ENCODE data around the gene PAFAH1B1. TPM values are rescaled to one million over a fixed set of nuclear protein-coding genes. Genes with fewer than 3 reads are reported as not detected.

The PAFAH1B1 gene
- total and polyA plus RNA-seq, 2 donors (not counting 3 experiments of a cell fraction or from before 2014, with no cell fraction given): 46.5 to 158 TPM

DNA sequence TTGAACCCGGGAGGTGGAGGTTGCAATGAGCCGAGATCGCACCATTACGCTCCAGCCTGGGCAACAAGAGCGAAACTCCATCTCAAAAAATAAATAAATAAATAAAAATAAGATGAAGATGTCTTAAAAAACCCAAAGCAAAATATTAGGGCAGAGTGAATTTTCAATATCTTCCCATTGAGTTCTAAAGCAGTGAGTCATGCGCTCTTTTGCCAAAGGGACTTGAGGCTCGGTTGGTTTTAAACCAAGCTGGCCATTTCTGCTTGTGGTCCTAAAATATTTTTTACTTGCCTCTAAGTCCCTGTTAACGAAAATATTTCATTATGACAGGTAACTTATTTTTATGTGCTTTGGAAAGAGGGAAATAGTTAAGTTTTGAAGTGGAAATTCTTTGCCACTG, 4.7 kb downstream of the PAFAH1B1 start:
- H3K27ac ChIP-seq (ENCODE audit: insufficient read depth, low read depth, low read length): no peak overlapping the region
- no peak overlapping the region for H2AFZ ChIP-seq (ENCODE audit: low read depth, low read length)
- BruUV-seq (replicated peaks): no TSS peak
- ChIA-PET POLR2A (no interaction called here), CTCF (interaction anchor here (0.7 kb wide), 1 partner anchor 191 kb away, joined by 3 read pairs; no protein-coding TSS in a partner anchor)
- H4K20me1 ChIP-seq (replicated peaks; ENCODE audit: control insufficient read depth, extremely low read depth, insufficient read depth, low read length): peaks cover 44% of the 10 kb centered on the region
- FAIRE-seq: no peak
- intact Hi-C loops (cut with micrococcal nuclease): no loop called here
- peaks cover 31% of the 10 kb centered on the region for H3K4me1 ChIP-seq (ENCODE audit: control insufficient read depth, extremely low read depth, insufficient read depth, low read length)
- TF ChIP-seq JUN (IDR thresholded peaks at IDR 0.05; ENCODE audit: borderline replicate concordance, insufficient read depth, insufficient read length, low read depth) (no peak), POLR2A (IDR thresholded peaks at IDR 0.05; ENCODE audit: low read depth, low read length) (no peak), FOS (IDR thresholded peaks at IDR 0.05; ENCODE audit: borderline replicate concordance, insufficient read depth, low read length) (peak; percentile 34), EZH2 (IDR thresholded peaks at IDR 0.05; ENCODE audit: borderline replicate concordance, low read depth, low read length, severe bottlenecking) (no peak), MYC (IDR thresholded peaks at IDR 0.05; ENCODE audit: low read depth, low read length) (no peak)
- TF ChIP-seq, protein P1, sequence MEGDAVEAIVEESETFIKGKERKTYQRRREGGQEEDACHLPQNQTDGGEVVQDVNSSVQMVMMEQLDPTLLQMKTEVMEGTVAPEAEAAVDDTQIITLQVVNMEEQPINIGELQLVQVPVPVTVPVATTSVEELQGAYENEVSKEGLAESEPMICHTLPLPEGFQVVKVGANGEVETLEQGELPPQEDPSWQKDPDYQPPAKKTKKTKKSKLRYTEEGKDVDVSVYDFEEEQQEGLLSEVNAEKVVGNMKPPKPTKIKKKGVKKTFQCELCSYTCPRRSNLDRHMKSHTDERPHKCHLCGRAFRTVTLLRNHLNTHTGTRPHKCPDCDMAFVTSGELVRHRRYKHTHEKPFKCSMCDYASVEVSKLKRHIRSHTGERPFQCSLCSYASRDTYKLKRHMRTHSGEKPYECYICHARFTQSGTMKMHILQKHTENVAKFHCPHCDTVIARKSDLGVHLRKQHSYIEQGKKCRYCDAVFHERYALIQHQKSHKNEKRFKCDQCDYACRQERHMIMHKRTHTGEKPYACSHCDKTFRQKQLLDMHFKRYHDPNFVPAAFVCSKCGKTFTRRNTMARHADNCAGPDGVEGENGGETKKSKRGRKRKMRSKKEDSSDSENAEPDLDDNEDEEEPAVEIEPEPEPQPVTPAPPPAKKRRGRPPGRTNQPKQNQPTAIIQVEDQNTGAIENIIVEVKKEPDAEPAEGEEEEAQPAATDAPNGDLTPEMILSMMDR (IDR thresholded peaks at IDR 0.05; ENCODE audit: extremely low read depth in 1 of 2, insufficient read depth in 1 of 2, low read depth in 1 of 2, low read length in 2 of 2): no peak
- H3K4me2 ChIP-seq (ENCODE audit: insufficient read depth, low read length): peak overlapping the region; percentile 36
- dilution Hi-C loops (cut with MboI; ENCODE audit: extremely low pct_ligation_motif_present, low sequenced_read_pairs): no loop called here
- H3K79me2 ChIP-seq (ENCODE audit: control insufficient read depth, insufficient read depth, low read length): peaks cover 95% of the 10 kb centered on the region
- no peaks in the 10 kb centered on the region for H3K36me3 ChIP-seq (ENCODE audit: control insufficient read depth in 2 of 2, extremely low read depth in 1 of 2, insufficient read depth in 2 of 2, low read length in 2 of 2)
- DNase-seq (ENCODE audit: low read depth, low spot score): peak; percentile 26
- no peaks in the 10 kb centered on the region for H3K9me1 ChIP-seq (replicated peaks; ENCODE audit: control insufficient read depth, extremely low read depth, insufficient read depth, low read length)
- no peaks in the 10 kb centered on the region for H3K27me3 ChIP-seq (ENCODE audit: control insufficient read depth in 2 of 2, insufficient read depth in 2 of 2, low read length in 2 of 2)
- no peaks in the 10 kb centered on the region for H3K9me3 ChIP-seq (replicated peaks; ENCODE audit: control insufficient read depth, insufficient read depth, low read length)
- no peak overlapping the region for H3K9ac ChIP-seq (replicated peaks; ENCODE audit: extremely low read depth, insufficient read depth, low read length)
- H3K4me3 ChIP-seq (replicated peaks in 1 of 3; ENCODE audit: insufficient read depth in 1 of 3, low read depth in 1 of 3, low read length in 3 of 3): no peak overlapping the region

DNA sequence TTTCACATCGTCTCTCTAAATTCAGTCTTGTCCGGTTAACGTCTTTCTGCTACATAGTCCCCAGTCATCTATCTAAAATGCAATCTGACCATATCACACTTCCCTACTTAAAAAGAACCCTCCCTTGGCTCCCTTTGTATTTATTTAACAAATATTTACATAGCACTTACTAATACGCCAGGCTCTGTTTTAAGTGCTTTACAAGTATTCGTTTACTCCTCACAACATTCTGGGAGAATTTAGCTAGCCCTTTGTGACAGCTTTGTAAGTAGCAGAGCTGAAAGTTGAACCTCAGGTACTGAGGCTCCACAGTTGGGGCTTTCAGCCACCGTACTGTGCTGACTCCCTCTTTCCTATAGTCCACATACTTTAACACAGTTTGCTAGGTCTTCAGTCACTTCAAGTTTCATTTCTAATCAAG, 9.2 kb downstream of the PAFAH1B1 start:
- Histone ChIP-seq H4K20me1 (replicated peaks; ENCODE audit: control insufficient read depth, extremely low read depth, insufficient read depth, low read length) (peaks cover 37% of the 10 kb centered on the region), H3K9ac (replicated peaks; ENCODE audit: extremely low read depth, insufficient read depth, low read length) (no peak overlapping the region), H3K27ac (ENCODE audit: insufficient read depth, low read depth, low read length) (peak overlapping the region; percentile 20), H3K79me2 (ENCODE audit: control insufficient read depth, insufficient read depth, low read length) (peaks cover 100% of the 10 kb centered on the region), H2AFZ (ENCODE audit: low read depth, low read length) (no peak overlapping the region), H3K9me1 (replicated peaks; ENCODE audit: control insufficient read depth, extremely low read depth, insufficient read depth, low read length) (no peaks in the 10 kb centered on the region), H3K4me3 (replicated peaks in 1 of 3; ENCODE audit: insufficient read depth in 1 of 3, low read depth in 1 of 3, low read length in 3 of 3) (no peak overlapping the region), H3K4me2 (ENCODE audit: insufficient read depth, low read length) (peak overlapping the region; percentile 41), H3K27me3 (ENCODE audit: control insufficient read depth in 2 of 2, insufficient read depth in 2 of 2, low read length in 2 of 2) (no peaks in the 10 kb centered on the region), H3K9me3 (replicated peaks; ENCODE audit: control insufficient read depth, insufficient read depth, low read length) (no peaks in the 10 kb centered on the region), H3K4me1 (ENCODE audit: control insufficient read depth, extremely low read depth, insufficient read depth, low read length) (peaks cover 14% of the 10 kb centered on the region), H3K36me3 (ENCODE audit: control insufficient read depth in 2 of 2, extremely low read depth in 1 of 2, insufficient read depth in 2 of 2, low read length in 2 of 2) (no peaks in the 10 kb centered on the region)
- FAIRE-seq (no peak), DNase-seq (ENCODE audit: low read depth, low spot score) (peak; percentile 24)
- intact Hi-C loops (cut with micrococcal nuclease): no loop called here
- BruUV-seq (replicated peaks): no TSS peak
- dilution Hi-C loops (cut with MboI; ENCODE audit: extremely low pct_ligation_motif_present, low sequenced_read_pairs): no loop called here
- CTCF ChIA-PET: no interaction called here
- POLR2A ChIA-PET: no interaction called here
- no peak for TF ChIP-seq POLR2AphosphoS5 (IDR thresholded peaks at IDR 0.05; ENCODE audit: insufficient read depth, low read depth, low read length)
- no peak for TF ChIP-seq MYC (IDR thresholded peaks at IDR 0.05; ENCODE audit: low read depth, low read length)
- no peak for TF ChIP-seq JUN (IDR thresholded peaks at IDR 0.05; ENCODE audit: borderline replicate concordance, insufficient read depth, insufficient read length, low read depth)
- TF ChIP-seq, protein P2, sequence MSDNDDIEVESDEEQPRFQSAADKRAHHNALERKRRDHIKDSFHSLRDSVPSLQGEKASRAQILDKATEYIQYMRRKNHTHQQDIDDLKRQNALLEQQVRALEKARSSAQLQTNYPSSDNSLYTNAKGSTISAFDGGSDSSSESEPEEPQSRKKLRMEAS (IDR thresholded peaks at IDR 0.05; ENCODE audit: insufficient read depth, insufficient read length): no peak
